ENCODE data around the gene CLEC1B.

- TF ChIP-seq CTCF (IDR thresholded peaks at IDR 0.05): no peak
- TF ChIP-seq TCF7L2 (IDR thresholded peaks at IDR 0.05; ENCODE audit: low read depth, low read length): no peak
Measured at GRCh38 chr12:10016881-10017280, 18.0 kb upstream of the CLEC1B start.
